ENCODE measurements around the gene HIC1.

HIC1 gene

GRCh38 chr17:2102931-2103809, 48.3 kb downstream of the HIC1 start:
- no peak for DNase-seq (ENCODE audit: low read depth)

GRCh38 chr17:2105663-2106062, 50.8 kb downstream of the HIC1 start:
- DNase-seq (ENCODE audit: low read depth): no peak

GRCh38 chr17:2106308-2106955, 51.5 kb downstream of the HIC1 start:
- DNase-seq (ENCODE audit: low read depth): no peak

GRCh38 chr17:2107050-2107449, 52.1 kb downstream of the HIC1 start:
- no peak for DNase-seq (ENCODE audit: low read depth)

GRCh38 chr17:2107506-2107905, 52.6 kb downstream of the HIC1 start:
- DNase-seq (ENCODE audit: low read depth): no peak

- DNase-seq (ENCODE audit: low read depth): no peak
Observed at GRCh38 chr17:2108170-2108569, 53.3 kb downstream of the HIC1 start.

- no peak for DNase-seq (ENCODE audit: low read depth)
Observed at GRCh38 chr17:2110436-2110835, 55.5 kb downstream of the HIC1 start.

- DNase-seq (ENCODE audit: low read depth): no peak
Observed at GRCh38 chr17:2111691-2112090, 56.8 kb downstream of the HIC1 start.

Measured in stimulated activated CD8-positive, alpha-beta memory T cell treated with anti-CD3 and anti-CD28 coated beads, Interleukin-4, amount 100 ng/mL, for 24 hours (primary cell).